Peyer's patch (tissue), 4 donors: Measurements from ENCODE around the gene MVK.

Source experiments
- CTCF ChIP-seq, 6 experiments: fragments of 450-650 bp in 4 of 6; fragments of 200-600 bp in 2 of 6; sonication (generic) in 1 of 6; IDR thresholded peaks; one replicate each; pipeline ENCODE4 v1.5.1; 2017 to 2019; ENCODE audit warnings: antibody characterized with exemption in 6 of 6, mild to moderate bottlenecking in 3 of 6, moderate library complexity in 1 of 6
- POLR2A ChIP-seq, 2 donors: fragments of 450-650 bp; IDR thresholded peaks; one replicate each; pipeline ENCODE4 v1.5.1; 2017; ENCODE audit warnings: antibody characterized with exemption in 2 of 2, mild to moderate bottlenecking in 2 of 2, moderate library complexity in 2 of 2

- TF ChIP-seq CTCF (IDR thresholded peaks at IDR 0.05) (no peak), POLR2A (IDR thresholded peaks at IDR 0.05) (no peak)
These were observed 10.1 kb downstream of the MVK start for GRCh38 chr12:109583733-109584132.
